WTC11 (cell line): ENCODE results near the gene APRT. TPM values are rescaled to one million over a fixed set of nuclear protein-coding genes. Genes with fewer than 3 reads are reported as not detected.

ENCODE experiments used
- ATAC-seq: fragments of 200-7000 bp; cut with Tn5 transposase; 2 replicates; pipeline ENCODE4 v1.10.0; 2021; ENCODE audit warnings: mild to moderate bottlenecking, moderate library complexity
- CTCF ChIA-PET: fragments of 300-600 bp; sonication (Branson Sonifier 250); formaldehyde crosslinking; loops from one replicate; lab custom pipeline; 2021; ENCODE audit warnings: antibody characterized with exemption; lab: Charles Lee
- POLR2A ChIA-PET: fragments of 350-600 bp; sonication (Branson Sonifier 250); formaldehyde crosslinking; loops from one replicate; lab custom pipeline; 2021; ENCODE audit warnings: antibody characterized with exemption; lab: Charles Lee
- DNase-seq: peaks from one replicate; pipeline ENCODE4 v3.0.0; 2021; ENCODE audit warnings: low spot score
- H3K27ac Mint-ChIP-seq: 2 replicates; pipeline ENCODE4 v1.8.0; 2021; ENCODE audit warnings: mixed read lengths
- H3K27me3 Mint-ChIP-seq: 2 replicates; pipeline ENCODE4 v1.8.0; 2021; ENCODE audit warnings: low read depth, mild to moderate bottlenecking, moderate library complexity, mixed read lengths
- H3K36me3 Mint-ChIP-seq: 2 replicates; pipeline ENCODE4 v1.8.0; 2021; ENCODE audit warnings: mixed read lengths
- H3K4me1 Mint-ChIP-seq: 2 replicates; pipeline ENCODE4 v1.8.0; 2022; ENCODE audit warnings: mixed read lengths
- H3K4me3 Mint-ChIP-seq: 2 replicates; pipeline ENCODE4 v1.8.0; 2021; ENCODE audit warnings: mild to moderate bottlenecking, moderate library complexity, mixed read lengths
- H3K9me3 Mint-ChIP-seq: 2 replicates; pipeline ENCODE4 v1.8.0; 2021; ENCODE audit warnings: mixed read lengths
- EMX1 ChIP-seq: fragments of 250-450 bp; sonication (Bioruptor Pico); IDR thresholded peaks from 2 replicates; pipeline ENCODE4 v1.8.0; 2021; ENCODE audit warnings: mild to moderate bottlenecking
- ETV6 ChIP-seq: sonication (generic); formaldehyde crosslinking; IDR thresholded peaks from 2 replicates; pipeline ENCODE4 v1.8.1; 2022; ENCODE audit warnings: mild to moderate bottlenecking, missing genetic modification reagents
- GTF2I ChIP-seq: fragments of 250-450 bp; sonication (Bioruptor Pico); conservative IDR thresholded peaks from 2 replicates; pipeline ENCODE4 v1.4.0; 2021; ENCODE audit warnings: mild to moderate bottlenecking
- HMGA2 ChIP-seq: fragments of 250-450 bp; sonication (Bioruptor Pico); IDR thresholded peaks from 2 replicates; pipeline ENCODE4 v1.4.0; 2021; ENCODE audit warnings: mild to moderate bottlenecking, moderate library complexity
- NR2C2 ChIP-seq: sonication (generic); formaldehyde crosslinking; IDR thresholded peaks from 2 replicates; pipeline ENCODE4 v1.8.0; 2022; ENCODE audit warnings: mild to moderate bottlenecking, missing genetic modification reagents
- NR3C1 ChIP-seq: sonication (generic); formaldehyde crosslinking; conservative IDR thresholded peaks from 2 replicates; pipeline ENCODE4 v1.8.1; 2023; ENCODE audit warnings: low read depth, mild to moderate bottlenecking, missing genetic modification reagents
- OVOL2 ChIP-seq: fragments of 250-450 bp; sonication (Bioruptor Pico); IDR thresholded peaks from 2 replicates; pipeline ENCODE4 v1.9.0; 2021; ENCODE audit warnings: mild to moderate bottlenecking, borderline replicate concordance
- ZNF423 ChIP-seq: fragments of 250-450 bp; sonication (Bioruptor Pico); IDR thresholded peaks from 2 replicates; pipeline ENCODE4 v2.1.2; 2022; ENCODE audit warnings: mild to moderate bottlenecking, moderate library complexity
- ZNF671 ChIP-seq: fragments of 250-450 bp; sonication (Bioruptor Pico); IDR thresholded peaks from 2 replicates; pipeline ENCODE4 v1.8.0; 2021; ENCODE audit warnings: mild to moderate bottlenecking
- total RNA-seq: library from RNA; stranded (reverse); gene quantifications from 3 replicates; pipeline ENCODE4 v1.2.3, GENCODE V29; 2021
- TF ChIP-seq, protein P1 (sequence below): sonication (generic); formaldehyde crosslinking; conservative IDR thresholded peaks from 2 replicates; pipeline ENCODE4 v1.8.1; 2022; ENCODE audit warnings: mild to moderate bottlenecking, missing genetic modification reagents
- TF ChIP-seq, protein P2 (sequence below): fragments of 250-450 bp; sonication (Bioruptor Pico); IDR thresholded peaks from 2 replicates; pipeline ENCODE4 v1.9.0; 2021; ENCODE audit warnings: mild to moderate bottlenecking
- TF ChIP-seq, protein P3 (sequence below): fragments of 250-450 bp; sonication (Bioruptor Pico); IDR thresholded peaks from 2 replicates; pipeline ENCODE4 v1.9.0; 2021; ENCODE audit warnings: moderate library complexity, mild to moderate bottlenecking, inconsistent platforms, borderline replicate concordance
- TF ChIP-seq, protein P4 (sequence below): fragments of 250-450 bp; sonication (Bioruptor Pico); conservative IDR thresholded peaks from 2 replicates; pipeline ENCODE4 v1.9.0; 2021; ENCODE audit warnings: mild to moderate bottlenecking
- TF ChIP-seq, protein P5 (sequence below): sonication (generic); formaldehyde crosslinking; IDR thresholded peaks from 2 replicates; pipeline ENCODE4 v1.8.1; 2022; ENCODE audit warnings: mild to moderate bottlenecking, missing genetic modification reagents, moderate library complexity, borderline replicate concordance
- TF ChIP-seq, protein P6 (sequence below): sonication (generic); formaldehyde crosslinking; IDR thresholded peaks from 2 replicates; pipeline ENCODE4 v1.8.1; 2022; ENCODE audit warnings: low read depth, missing genetic modification reagents, borderline replicate concordance

Gene APRT
- total RNA-seq, 1 experiment from 2014 or later = 288 TPM

DNA sequence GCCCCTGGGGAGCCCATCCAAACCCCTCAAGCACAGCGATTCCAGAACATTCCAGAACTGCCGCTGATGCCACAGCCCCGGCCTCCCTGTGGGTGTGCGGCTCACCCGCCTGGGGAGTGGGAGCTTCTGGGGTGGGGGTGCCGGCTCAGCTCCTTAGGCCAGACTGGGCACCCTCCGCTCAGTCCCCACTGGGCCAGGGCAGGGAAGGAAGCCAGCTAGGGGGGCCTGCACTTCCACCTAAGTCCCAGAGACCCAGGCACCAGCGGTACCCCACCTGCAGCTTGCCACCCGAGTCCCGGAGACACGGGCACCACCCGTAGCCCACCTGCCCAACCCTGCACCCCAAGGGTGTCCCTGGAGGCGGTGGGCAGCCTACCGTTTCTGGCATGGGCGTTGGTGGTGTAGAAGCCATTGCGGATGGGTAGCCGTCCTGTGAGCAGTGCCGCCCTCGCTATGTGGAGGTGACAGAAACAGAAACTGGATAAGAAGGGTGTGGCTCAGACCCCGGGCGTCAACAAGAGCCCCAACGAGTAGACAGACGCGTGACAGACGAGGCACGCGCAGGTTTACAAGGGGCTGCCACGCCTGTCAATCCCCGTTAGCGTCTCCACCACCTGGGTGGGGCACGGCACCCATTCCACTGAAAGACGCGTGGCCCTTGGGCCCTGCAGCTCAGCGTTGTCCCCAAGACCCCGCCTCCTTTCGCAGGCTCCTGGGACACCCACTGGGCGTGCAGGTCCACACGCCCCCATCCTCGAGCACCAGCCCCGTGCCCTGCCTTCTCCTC lies 30.0 kb upstream of the APRT start:
- Mint-ChIP-seq H3K27ac (no peak overlapping the region), H3K4me3 (no peak overlapping the region), H3K27me3 (no peaks in the 10 kb centered on the region), H3K36me3 (peaks cover 4% of the 10 kb centered on the region), H3K4me1 (no peaks in the 10 kb centered on the region), H3K9me3 (no peaks in the 10 kb centered on the region)
- ChIA-PET POLR2A (no interaction called here), CTCF (no interaction called here)
- TF ChIP-seq, protein P1, sequence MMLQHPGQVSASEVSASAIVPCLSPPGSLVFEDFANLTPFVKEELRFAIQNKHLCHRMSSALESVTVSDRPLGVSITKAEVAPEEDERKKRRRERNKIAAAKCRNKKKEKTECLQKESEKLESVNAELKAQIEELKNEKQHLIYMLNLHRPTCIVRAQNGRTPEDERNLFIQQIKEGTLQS (CRISPR knock-in tag) = no peak
- TF ChIP-seq, protein P2, sequence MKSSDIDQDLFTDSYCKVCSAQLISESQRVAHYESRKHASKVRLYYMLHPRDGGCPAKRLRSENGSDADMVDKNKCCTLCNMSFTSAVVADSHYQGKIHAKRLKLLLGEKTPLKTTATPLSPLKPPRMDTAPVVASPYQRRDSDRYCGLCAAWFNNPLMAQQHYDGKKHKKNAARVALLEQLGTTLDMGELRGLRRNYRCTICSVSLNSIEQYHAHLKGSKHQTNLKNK = no peak
- TF ChIP-seq, protein P3, sequence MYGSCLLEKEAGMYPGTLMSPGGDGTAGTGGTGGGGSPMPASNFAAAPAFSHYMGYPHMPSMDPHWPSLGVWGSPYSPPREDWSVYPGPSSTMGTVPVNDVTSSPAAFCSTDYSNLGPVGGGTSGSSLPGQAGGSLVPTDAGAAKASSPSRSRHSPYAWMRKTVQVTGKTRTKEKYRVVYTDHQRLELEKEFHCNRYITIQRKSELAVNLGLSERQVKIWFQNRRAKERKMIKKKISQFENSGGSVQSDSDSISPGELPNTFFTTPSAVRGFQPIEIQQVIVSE (CRISPR knock-in tag) = no peak
- TF ChIP-seq ZNF423 (CRISPR knock-in tag) (no peak), EMX1 (CRISPR knock-in tag) (no peak)
- no peak for ATAC-seq
- no peak for DNase-seq

DNA sequence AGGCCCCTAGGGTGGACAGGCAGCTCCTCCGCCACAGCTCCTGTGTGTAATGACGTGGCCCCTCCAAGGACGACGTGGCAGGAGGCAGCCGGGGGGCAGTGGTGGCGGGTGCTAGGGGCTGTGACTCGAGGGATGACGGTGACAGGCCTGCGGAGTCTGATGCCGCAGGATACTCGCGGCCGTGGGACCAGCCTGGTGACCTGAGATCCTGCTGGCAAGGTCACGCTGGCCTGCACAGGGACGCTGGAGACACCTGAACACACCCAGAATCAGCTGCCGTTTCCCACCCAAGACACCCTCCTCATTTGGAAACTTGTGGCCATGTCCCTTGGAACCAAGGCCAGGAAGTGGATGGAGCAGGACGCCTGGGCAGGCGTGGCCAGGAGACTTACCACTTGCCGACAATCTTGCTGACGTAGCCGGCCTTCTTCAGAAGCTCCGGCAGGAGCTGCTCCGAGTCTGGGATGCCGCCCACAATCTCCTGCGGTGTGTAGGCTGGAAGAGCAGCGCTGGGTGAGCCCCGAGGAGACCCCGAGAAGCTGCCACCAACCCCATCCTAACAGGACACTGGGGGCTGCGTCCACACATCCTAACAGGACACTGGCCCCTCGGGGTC lies 29.0 kb upstream of the APRT start:
- ATAC-seq (no peak), DNase-seq (no peak)
- H3K4me3 Mint-ChIP-seq = no peak overlapping the region
- H3K4me1 Mint-ChIP-seq = no peaks in the 10 kb centered on the region
- CTCF ChIA-PET = interaction anchor here (0.9 to 2.2 kb wide), 3 partner anchors 17 to 103 kb away, joined by 3 to 8 read pairs (median 4); partner anchors contain the start of genes GALNS and TRAPPC2L
- no peaks in the 10 kb centered on the region for H3K9me3 Mint-ChIP-seq
- H3K27ac Mint-ChIP-seq = no peak overlapping the region
- peaks cover 4% of the 10 kb centered on the region for H3K36me3 Mint-ChIP-seq
- POLR2A ChIA-PET = no interaction called here
- no peak for TF ChIP-seq OVOL2
- no peak for TF ChIP-seq ETV6
- no peak for TF ChIP-seq GTF2I (CRISPR knock-in tag)
- no peak for TF ChIP-seq NR3C1 (CRISPR knock-in tag)
- TF ChIP-seq, protein P4, sequence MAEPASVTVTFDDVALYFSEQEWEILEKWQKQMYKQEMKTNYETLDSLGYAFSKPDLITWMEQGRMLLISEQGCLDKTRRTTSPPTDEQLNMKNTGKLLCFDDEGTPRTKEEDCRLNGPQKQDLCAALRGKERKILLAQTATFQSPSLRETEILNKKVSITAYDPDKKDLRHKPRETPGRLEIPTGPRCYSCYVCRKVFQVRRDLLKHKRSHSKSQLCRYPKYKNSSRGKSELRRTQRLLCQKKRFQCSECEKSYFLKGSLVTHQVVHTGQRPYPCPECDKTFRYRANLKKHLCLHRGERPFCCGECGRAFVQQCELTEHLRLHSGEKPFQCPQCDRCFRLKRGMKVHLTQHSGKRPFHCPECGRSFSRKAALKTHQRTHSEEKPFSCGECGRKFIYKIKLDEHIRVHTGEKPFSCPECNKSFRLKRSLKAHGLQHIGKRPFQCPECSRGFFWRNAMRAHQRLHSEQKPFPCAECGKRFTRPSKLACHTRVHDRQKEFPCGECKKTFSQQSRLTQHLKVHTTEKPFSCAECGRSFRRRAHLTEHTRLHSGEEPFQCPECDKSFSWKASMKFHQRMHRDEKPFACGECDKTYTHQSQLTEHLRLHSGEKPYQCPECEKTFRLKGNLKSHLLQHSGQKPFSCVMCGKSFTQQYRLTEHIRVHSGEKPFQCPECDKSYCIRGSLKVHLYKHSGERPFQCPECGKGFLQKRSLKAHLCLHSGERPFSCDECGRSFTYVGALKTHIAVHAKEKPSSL = no peak
- TF ChIP-seq HMGA2 (CRISPR knock-in tag) = no peak
- no peak for TF ChIP-seq ZNF671 (CRISPR knock-in tag)
- TF ChIP-seq, protein P5, sequence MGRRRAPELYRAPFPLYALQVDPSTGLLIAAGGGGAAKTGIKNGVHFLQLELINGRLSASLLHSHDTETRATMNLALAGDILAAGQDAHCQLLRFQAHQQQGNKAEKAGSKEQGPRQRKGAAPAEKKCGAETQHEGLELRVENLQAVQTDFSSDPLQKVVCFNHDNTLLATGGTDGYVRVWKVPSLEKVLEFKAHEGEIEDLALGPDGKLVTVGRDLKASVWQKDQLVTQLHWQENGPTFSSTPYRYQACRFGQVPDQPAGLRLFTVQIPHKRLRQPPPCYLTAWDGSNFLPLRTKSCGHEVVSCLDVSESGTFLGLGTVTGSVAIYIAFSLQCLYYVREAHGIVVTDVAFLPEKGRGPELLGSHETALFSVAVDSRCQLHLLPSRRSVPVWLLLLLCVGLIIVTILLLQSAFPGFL = no peak
- no peak for TF ChIP-seq NR2C2 (CRISPR knock-in tag)
- TF ChIP-seq, protein P6, sequence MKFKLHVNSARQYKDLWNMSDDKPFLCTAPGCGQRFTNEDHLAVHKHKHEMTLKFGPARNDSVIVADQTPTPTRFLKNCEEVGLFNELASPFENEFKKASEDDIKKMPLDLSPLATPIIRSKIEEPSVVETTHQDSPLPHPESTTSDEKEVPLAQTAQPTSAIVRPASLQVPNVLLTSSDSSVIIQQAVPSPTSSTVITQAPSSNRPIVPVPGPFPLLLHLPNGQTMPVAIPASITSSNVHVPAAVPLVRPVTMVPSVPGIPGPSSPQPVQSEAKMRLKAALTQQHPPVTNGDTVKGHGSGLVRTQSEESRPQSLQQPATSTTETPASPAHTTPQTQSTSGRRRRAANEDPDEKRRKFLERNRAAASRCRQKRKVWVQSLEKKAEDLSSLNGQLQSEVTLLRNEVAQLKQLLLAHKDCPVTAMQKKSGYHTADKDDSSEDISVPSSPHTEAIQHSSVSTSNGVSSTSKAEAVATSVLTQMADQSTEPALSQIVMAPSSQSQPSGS (CRISPR knock-in tag) = no peak
- H3K27me3 Mint-ChIP-seq = no peaks in the 10 kb centered on the region
